Measurements from ENCODE around the gene IL6ST.
"Not testable (repeated sequence)": the region's sequence is repeated elsewhere in the genome, so short reads cannot be mapped to it uniquely, and the experiment has no call there.

The IL6ST gene

DNA sequence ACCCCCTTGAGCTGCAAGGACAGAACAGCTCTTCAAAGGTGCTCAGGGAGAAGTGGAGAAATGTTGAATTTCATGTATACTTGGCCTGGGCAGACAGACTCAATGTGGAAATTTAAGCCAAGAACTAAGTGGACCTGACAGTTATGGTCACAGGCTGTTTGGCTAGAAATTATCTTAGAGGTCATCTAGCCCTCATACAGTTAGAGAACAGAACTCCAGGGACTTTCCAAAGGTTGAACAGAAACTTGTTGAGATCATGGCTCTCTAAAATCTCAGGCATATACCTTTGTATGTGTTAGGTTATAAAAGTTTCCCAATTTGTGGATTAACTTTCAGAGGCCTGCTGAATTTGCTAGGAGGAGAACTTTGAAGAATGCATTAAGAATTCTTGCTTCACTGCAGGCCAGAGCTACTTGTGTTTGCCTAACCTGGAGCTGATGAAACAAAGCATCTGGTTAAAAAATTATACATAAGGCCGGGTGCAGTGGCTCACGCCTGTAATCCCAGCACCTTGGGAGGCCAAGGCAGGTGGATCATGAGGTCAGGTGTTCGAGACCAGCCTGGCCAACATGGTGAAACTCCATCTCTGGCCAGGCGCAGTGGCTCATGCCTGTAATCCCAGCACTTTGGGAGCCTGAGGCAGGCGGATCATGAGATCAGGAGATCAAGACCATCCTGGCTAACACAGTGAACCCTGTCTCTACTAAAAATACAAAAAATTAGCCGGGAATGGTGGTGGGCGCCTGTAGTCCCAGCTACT, 35.3 kb upstream of the IL6ST start:
- H3K4me2 ChIP-seq (ENCODE audit: low read length); H2AFZ ChIP-seq (ENCODE audit: low read length); H3K79me2 ChIP-seq (ENCODE audit: insufficient read depth, low read length): not testable (repeated sequence)

DNA sequence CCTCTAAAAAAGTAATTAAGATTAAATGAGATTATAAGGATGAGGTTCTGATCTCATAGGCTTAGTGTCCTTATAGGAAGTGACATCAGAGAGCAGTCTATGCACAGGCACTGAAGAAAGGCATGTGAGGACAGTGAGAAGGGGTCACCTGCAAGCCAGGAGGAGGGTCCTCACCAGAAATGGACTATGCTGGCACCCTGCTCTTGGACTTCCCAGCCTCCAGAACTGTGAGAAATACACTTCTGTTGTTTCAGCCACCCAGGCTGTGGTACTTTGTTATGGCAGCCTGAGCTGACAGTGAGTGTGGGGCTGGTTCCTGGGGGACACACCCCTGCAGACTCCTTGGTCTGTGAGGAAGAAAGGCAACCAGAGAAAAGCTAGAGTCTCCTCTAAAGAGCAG, 34.7 kb upstream of the IL6ST start:
- Histone ChIP-seq H3K4me1 (ENCODE audit: insufficient read depth, low read length, severe bottlenecking) (no peaks in the 10 kb centered on the region), H3K9me2 (ENCODE audit: low read depth, low read length) (no peaks in the 10 kb centered on the region), H3K36me3 (ENCODE audit: insufficient read depth, low read length) (no peaks in the 10 kb centered on the region), H2AFZ (ENCODE audit: low read length) (no peak overlapping the region), H3F3A (ENCODE audit: insufficient read depth, low read length) (no peaks in the 10 kb centered on the region), H3K27ac (ENCODE audit: low read depth, low read length, poor library complexity, severe bottlenecking) (no peak overlapping the region), H3K4me2 (ENCODE audit: low read length) (no peak overlapping the region), H4K20me1 (ENCODE audit: insufficient read depth, low read length) (no peaks in the 10 kb centered on the region), H3K9me3 (ENCODE audit: low read length) (no peaks in the 10 kb centered on the region), H3K4me3 (ENCODE audit: low read depth, low read length, poor library complexity, severe bottlenecking) (no peak overlapping the region), H3K27me3 (ENCODE audit: insufficient read depth, low read length) (no peaks in the 10 kb centered on the region), H3K9ac (ENCODE audit: low read length) (no peak overlapping the region), H3K79me2 (ENCODE audit: insufficient read depth, low read length) (no peaks in the 10 kb centered on the region)
- no peak for TF ChIP-seq EZH2 (IDR thresholded peaks at IDR 0.05; ENCODE audit: borderline replicate concordance, low read length)
- TF ChIP-seq, protein P1, sequence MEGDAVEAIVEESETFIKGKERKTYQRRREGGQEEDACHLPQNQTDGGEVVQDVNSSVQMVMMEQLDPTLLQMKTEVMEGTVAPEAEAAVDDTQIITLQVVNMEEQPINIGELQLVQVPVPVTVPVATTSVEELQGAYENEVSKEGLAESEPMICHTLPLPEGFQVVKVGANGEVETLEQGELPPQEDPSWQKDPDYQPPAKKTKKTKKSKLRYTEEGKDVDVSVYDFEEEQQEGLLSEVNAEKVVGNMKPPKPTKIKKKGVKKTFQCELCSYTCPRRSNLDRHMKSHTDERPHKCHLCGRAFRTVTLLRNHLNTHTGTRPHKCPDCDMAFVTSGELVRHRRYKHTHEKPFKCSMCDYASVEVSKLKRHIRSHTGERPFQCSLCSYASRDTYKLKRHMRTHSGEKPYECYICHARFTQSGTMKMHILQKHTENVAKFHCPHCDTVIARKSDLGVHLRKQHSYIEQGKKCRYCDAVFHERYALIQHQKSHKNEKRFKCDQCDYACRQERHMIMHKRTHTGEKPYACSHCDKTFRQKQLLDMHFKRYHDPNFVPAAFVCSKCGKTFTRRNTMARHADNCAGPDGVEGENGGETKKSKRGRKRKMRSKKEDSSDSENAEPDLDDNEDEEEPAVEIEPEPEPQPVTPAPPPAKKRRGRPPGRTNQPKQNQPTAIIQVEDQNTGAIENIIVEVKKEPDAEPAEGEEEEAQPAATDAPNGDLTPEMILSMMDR (IDR thresholded peaks at IDR 0.05; ENCODE audit: low read length): no peak

More for the DNA sequence above, 35.3 kb upstream of the IL6ST start:
- H3K9ac ChIP-seq (ENCODE audit: low read length); H3F3A ChIP-seq (ENCODE audit: insufficient read depth, low read length); H3K27ac ChIP-seq (ENCODE audit: low read depth, low read length, poor library complexity, severe bottlenecking); H3K9me3 ChIP-seq (ENCODE audit: low read length); H3K36me3 ChIP-seq (ENCODE audit: insufficient read depth, low read length); H3K4me1 ChIP-seq (ENCODE audit: insufficient read depth, low read length, severe bottlenecking); H3K9me2 ChIP-seq (ENCODE audit: low read depth, low read length); H3K4me3 ChIP-seq (ENCODE audit: low read depth, low read length, poor library complexity, severe bottlenecking); H3K27me3 ChIP-seq (ENCODE audit: insufficient read depth, low read length); H4K20me1 ChIP-seq (ENCODE audit: insufficient read depth, low read length): not testable (repeated sequence)

DNA sequence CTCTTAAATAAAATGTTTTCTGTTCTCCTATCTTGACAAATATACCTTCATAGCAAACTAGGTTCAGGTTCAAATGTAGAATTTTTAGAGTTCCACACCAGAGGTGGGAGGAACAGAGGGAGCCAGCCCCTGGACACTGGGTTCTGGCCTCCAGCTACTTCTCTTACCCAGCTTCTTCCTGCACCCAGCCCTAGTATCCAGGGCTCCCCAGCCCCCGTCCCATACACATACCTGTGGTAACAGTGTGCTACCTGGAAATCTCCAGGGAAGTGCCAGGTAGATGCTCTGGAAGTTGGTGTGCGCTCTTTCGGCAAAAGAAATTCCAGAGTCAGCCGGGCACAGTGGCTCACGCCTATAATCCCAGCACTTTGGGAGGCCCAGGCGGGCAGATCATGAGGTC, 33.9 kb upstream of the IL6ST start:
- Histone ChIP-seq H3K9ac (ENCODE audit: low read length) (no peak overlapping the region), H3K4me3 (ENCODE audit: low read depth, low read length, poor library complexity, severe bottlenecking) (no peak overlapping the region), H3K79me2 (ENCODE audit: insufficient read depth, low read length) (no peaks in the 10 kb centered on the region), H3K36me3 (ENCODE audit: insufficient read depth, low read length) (no peaks in the 10 kb centered on the region), H3K9me3 (ENCODE audit: low read length) (no peaks in the 10 kb centered on the region), H2AFZ (ENCODE audit: low read length) (no peak overlapping the region), H3F3A (ENCODE audit: insufficient read depth, low read length) (no peaks in the 10 kb centered on the region), H3K27me3 (ENCODE audit: insufficient read depth, low read length) (no peaks in the 10 kb centered on the region), H4K20me1 (ENCODE audit: insufficient read depth, low read length) (no peaks in the 10 kb centered on the region), H3K9me2 (ENCODE audit: low read depth, low read length) (no peaks in the 10 kb centered on the region), H3K4me2 (ENCODE audit: low read length) (no peak overlapping the region), H3K27ac (ENCODE audit: low read depth, low read length, poor library complexity, severe bottlenecking) (no peak overlapping the region), H3K4me1 (ENCODE audit: insufficient read depth, low read length, severe bottlenecking) (no peaks in the 10 kb centered on the region)
- TF ChIP-seq EZH2 (IDR thresholded peaks at IDR 0.05; ENCODE audit: borderline replicate concordance, low read length): no peak

DNA sequence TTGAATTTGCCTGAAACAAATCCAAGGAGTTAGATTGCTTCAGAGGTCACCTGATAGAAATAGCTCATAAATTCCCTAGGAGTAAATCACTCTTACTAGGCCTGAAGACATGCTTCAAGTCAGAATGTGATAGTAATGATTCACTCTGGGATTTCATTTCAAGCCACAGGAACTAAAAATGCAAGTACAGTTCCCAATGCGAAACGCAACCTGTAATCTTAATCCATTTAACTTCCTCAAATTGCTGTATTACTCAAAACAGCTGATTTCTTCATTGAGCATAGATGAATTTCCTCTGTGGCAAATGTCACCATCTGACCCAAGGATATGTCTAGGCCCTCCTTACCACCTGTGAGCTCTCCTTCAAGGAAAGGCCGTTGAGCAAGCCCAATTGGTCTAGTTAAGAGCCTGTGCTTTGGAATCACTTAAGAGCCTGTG, 32.1 kb upstream of the IL6ST start:
- Histone ChIP-seq H3K27ac (ENCODE audit: low read depth, low read length, poor library complexity, severe bottlenecking) (no peak overlapping the region), H2AFZ (ENCODE audit: low read length) (no peak overlapping the region), H3K4me2 (ENCODE audit: low read length) (no peak overlapping the region), H3F3A (ENCODE audit: insufficient read depth, low read length) (no peaks in the 10 kb centered on the region), H3K36me3 (ENCODE audit: insufficient read depth, low read length) (no peaks in the 10 kb centered on the region), H3K9me2 (ENCODE audit: low read depth, low read length) (no peaks in the 10 kb centered on the region), H3K4me3 (ENCODE audit: low read depth, low read length, poor library complexity, severe bottlenecking) (no peak overlapping the region), H3K27me3 (ENCODE audit: insufficient read depth, low read length) (no peaks in the 10 kb centered on the region), H3K4me1 (ENCODE audit: insufficient read depth, low read length, severe bottlenecking) (no peaks in the 10 kb centered on the region), H3K79me2 (ENCODE audit: insufficient read depth, low read length) (no peaks in the 10 kb centered on the region), H3K9me3 (ENCODE audit: low read length) (no peaks in the 10 kb centered on the region), H4K20me1 (ENCODE audit: insufficient read depth, low read length) (no peaks in the 10 kb centered on the region), H3K9ac (ENCODE audit: low read length) (no peak overlapping the region)
- no peak for TF ChIP-seq EZH2 (IDR thresholded peaks at IDR 0.05; ENCODE audit: borderline replicate concordance, low read length)
- TF ChIP-seq, protein P1 (IDR thresholded peaks at IDR 0.05; ENCODE audit: low read length): no peak
